Left renal cortex interstitium (tissue), 4 donors: ENCODE measurements around the gene UNC79. TPM values are rescaled to one million over a fixed set of nuclear protein-coding genes. Genes with fewer than 3 reads are reported as not detected.
"Not testable (repeated sequence)": the region's sequence is repeated elsewhere in the genome, so short reads cannot be mapped to it uniquely, and the experiment has no call there.

Source experiments
- DNase-seq, 4 donors: peaks; one replicate each; pipeline ENCODE4 v3.0.0-alpha.2; 2013; ENCODE audit warnings: low read depth in 4 of 4, low spot score in 2 of 4, missing footprints in 1 of 4
- polyA plus RNA-seq, 4 donors: library from polyadenylated mRNA; unstranded; fragments of 120-200 nt; gene quantifications; one replicate each; pipeline ENCODE4 v1.2.1, GENCODE V29; 2013; ENCODE audit not compliant: insufficient read length in 4 of 4

The UNC79 gene
- polyA plus RNA-seq, 4 donors: 0.75 to 1.5 (median 1.1) TPM

- DNase-seq: no peak
Measured at GRCh38 chr14:93490001-93490400, 59.3 kb downstream of the UNC79 start.

- peak in 2 of 4 donors; percentile 7 to 9 for DNase-seq
Measured at GRCh38 chr14:93493054-93493453, 62.3 kb downstream of the UNC79 start.

GRCh38 chr14:93493622-93494021 is 62.9 kb downstream of the UNC79 start:
- not testable (repeated sequence) for DNase-seq

- DNase-seq: no peak
Measured at GRCh38 chr14:93496856-93497741, 66.4 kb downstream of the UNC79 start.

- DNase-seq: no peak
Measured at GRCh38 chr14:93510056-93510455, 79.3 kb downstream of the UNC79 start.

GRCh38 chr14:93511001-93511400 is 80.3 kb downstream of the UNC79 start:
- DNase-seq: no peak

GRCh38 chr14:93520053-93520607 is 89.4 kb downstream of the UNC79 start:
- DNase-seq: no peak

GRCh38 chr14:93522221-93522620 is 91.5 kb downstream of the UNC79 start:
- no peak for DNase-seq

- not testable (repeated sequence) for DNase-seq
Measured at GRCh38 chr14:93525216-93525615, 94.5 kb downstream of the UNC79 start.

- DNase-seq: no peak
Measured at GRCh38 chr14:93525696-93526451, 95.1 kb downstream of the UNC79 start.

- DNase-seq: no peak
Measured at GRCh38 chr14:93527203-93527607, 96.5 kb downstream of the UNC79 start.

- DNase-seq: peak in 1 of 4 donors; percentile 12
Measured at GRCh38 chr14:93528884-93529558, 98.3 kb downstream of the UNC79 start.

GRCh38 chr14:93531644-93532043 is 100.9 kb downstream of the UNC79 start:
- no peak for DNase-seq

GRCh38 chr14:93532541-93532940 is 101.8 kb downstream of the UNC79 start:
- DNase-seq: no peak

GRCh38 chr14:93533437-93533836 is 102.7 kb downstream of the UNC79 start:
- DNase-seq: no peak

- DNase-seq: no peak
Measured at GRCh38 chr14:93533842-93534241, 103.1 kb downstream of the UNC79 start.

- no peak for DNase-seq
Measured at GRCh38 chr14:93535537-93535936, 104.8 kb downstream of the UNC79 start.

- DNase-seq: no peak
Measured at GRCh38 chr14:93536945-93537344, 106.2 kb downstream of the UNC79 start.

GRCh38 chr14:93537951-93538350 is 107.2 kb downstream of the UNC79 start:
- no peak for DNase-seq

- DNase-seq: no peak
Measured at GRCh38 chr14:93538413-93538812, 107.7 kb downstream of the UNC79 start.

- no peak for DNase-seq
Measured at GRCh38 chr14:93540235-93540634, 109.5 kb downstream of the UNC79 start.
